Measurements from ENCODE around the gene STAT1. TPM values are rescaled to one million over a fixed set of nuclear protein-coding genes. Genes with fewer than 3 reads are reported as not detected.
A peak's percentile ranks its signal among the peaks of the same experiment; 100 is the strongest.

Gene STAT1
- polyA plus RNA-seq, 3 donors = 51.3 to 126 (median 110) TPM

GRCh38 chr2:191008286-191008685 lies 5.7 kb downstream of the STAT1 start:
- H3K36me3 ChIP-seq (replicated peaks in 1 of 2; ENCODE audit: control insufficient read depth in 1 of 2, insufficient read depth in 2 of 2, low read length in 2 of 2) = peaks cover 79 to 93% of the 10 kb centered on the region in 2 donors
- no peak overlapping the region for H3K9ac ChIP-seq (ENCODE audit: insufficient read depth, low read length, poor library complexity, severe bottlenecking)
- intact Hi-C loops (cut with micrococcal nuclease) = loop anchor here in 1 of 2 donors (10.0 kb wide), 1 partner anchor 103 kb away; no protein-coding TSS in a partner anchor
- H2AFZ ChIP-seq (ENCODE audit: insufficient read depth, low read depth, low read length, poor library complexity, severe bottlenecking) = no peak overlapping the region
- H3K27ac ChIP-seq (ENCODE audit: low read depth in 1 of 2, low read length in 2 of 2) = peak overlapping the region in 1 of 2 donors; percentile 4
- H3K4me1 Mint-ChIP-seq = peaks cover 13% of the 10 kb centered on the region
- no peaks in the 10 kb centered on the region for H3K27me3 Mint-ChIP-seq (ENCODE audit: low read depth in 3 of 3)
- H3K27me3 ChIP-seq (ENCODE audit: control insufficient read depth in 2 of 2, insufficient read depth in 2 of 2, low read length in 2 of 2) = no peaks in the 10 kb centered on the region
- H3K9me3 ChIP-seq (replicated peaks in 1 of 2; ENCODE audit: control insufficient read depth in 1 of 2, insufficient read depth in 1 of 2, low read length in 2 of 2) = peaks cover 6 to 10% of the 10 kb centered on the region in 2 donors
- H3K79me2 ChIP-seq (ENCODE audit: insufficient read depth, low read length) = peaks cover 87% of the 10 kb centered on the region
- peaks cover 0 to 9% (median 5%) of the 10 kb centered on the region in 7 donors for H3K9me3 Mint-ChIP-seq
- peaks cover 68 to 79% of the 10 kb centered on the region in 2 donors for H3K36me3 Mint-ChIP-seq
- no peak for TF ChIP-seq CTCF (IDR thresholded peaks at IDR 0.05)
- DNase-seq = no peak
- H3K4me2 ChIP-seq (replicated peaks; ENCODE audit: extremely low read depth, low read length, poor library complexity, severe bottlenecking) = no peak overlapping the region
- H3K4me3 ChIP-seq (replicated peaks in 1 of 3; ENCODE audit: low read depth in 2 of 3, low read length in 3 of 3) = no peak overlapping the region
- no peak overlapping the region for H3K4me3 Mint-ChIP-seq
- H3K27ac Mint-ChIP-seq = peak overlapping the region in 1 of 7 donors; percentile 46
- peaks cover 100% of the 10 kb centered on the region for H4K20me1 ChIP-seq (ENCODE audit: insufficient read depth, low read length)
- H3K4me1 ChIP-seq (ENCODE audit: control insufficient read depth in 1 of 2, insufficient read depth in 2 of 2, low read length in 2 of 2) = peaks cover 23 to 25% of the 10 kb centered on the region in 2 donors

- intact Hi-C loops (cut with micrococcal nuclease) = loop anchor here in 1 of 2 donors (10.0 kb wide), 1 partner anchor 102 kb away; no protein-coding TSS in a partner anchor
- Histone ChIP-seq H3K4me2 (replicated peaks; ENCODE audit: extremely low read depth, low read length, poor library complexity, severe bottlenecking) (no peak overlapping the region), H2AFZ (ENCODE audit: insufficient read depth, low read depth, low read length, poor library complexity, severe bottlenecking) (no peak overlapping the region), H3K36me3 (replicated peaks in 1 of 2; ENCODE audit: control insufficient read depth in 1 of 2, insufficient read depth in 2 of 2, low read length in 2 of 2) (peaks cover 90 to 99% of the 10 kb centered on the region in 2 donors), H3K27me3 (ENCODE audit: control insufficient read depth in 2 of 2, insufficient read depth in 2 of 2, low read length in 2 of 2) (no peaks in the 10 kb centered on the region), H3K9ac (ENCODE audit: insufficient read depth, low read length, poor library complexity, severe bottlenecking) (no peak overlapping the region), H3K79me2 (ENCODE audit: insufficient read depth, low read length) (peaks cover 76% of the 10 kb centered on the region), H4K20me1 (ENCODE audit: insufficient read depth, low read length) (peaks cover 100% of the 10 kb centered on the region), H3K4me1 (ENCODE audit: control insufficient read depth in 1 of 2, insufficient read depth in 2 of 2, low read length in 2 of 2) (peaks cover 15 to 16% of the 10 kb centered on the region in 2 donors), H3K27ac (ENCODE audit: low read depth in 1 of 2, low read length in 2 of 2) (no peak overlapping the region), H3K9me3 (replicated peaks in 1 of 2; ENCODE audit: control insufficient read depth in 1 of 2, insufficient read depth in 1 of 2, low read length in 2 of 2) (peaks cover 6 to 10% of the 10 kb centered on the region in 2 donors), H3K4me3 (replicated peaks in 1 of 3; ENCODE audit: low read depth in 2 of 3, low read length in 3 of 3) (no peak overlapping the region)
- H3K4me1 Mint-ChIP-seq = peaks cover 13% of the 10 kb centered on the region
- no peaks in the 10 kb centered on the region for H3K27me3 Mint-ChIP-seq (ENCODE audit: low read depth in 3 of 3)
- H3K9me3 Mint-ChIP-seq = peaks cover 0 to 9% (median 5%) of the 10 kb centered on the region in 7 donors
- H3K36me3 Mint-ChIP-seq = peaks cover 79 to 89% of the 10 kb centered on the region in 2 donors
- 100% methylated on average over 1 of the region's 4 CpGs for WGBS (ENCODE audit: insufficient coverage)
- TF ChIP-seq CTCF (IDR thresholded peaks at IDR 0.05) = no peak
- H3K27ac Mint-ChIP-seq = peak overlapping the region in 1 of 7 donors; percentile 42
- no peak overlapping the region for H3K4me3 Mint-ChIP-seq
- DNase-seq = no peak
Observed at GRCh38 chr2:191006997-191007783, 6.8 kb downstream of the STAT1 start.

All from CD14-positive monocyte (primary cell).